GM23338 (cell line): ENCODE data around the gene MID1.

ENCODE experiments used
- CREB1 ChIP-seq: fragments of 250-450 bp; sonication (Bioruptor Pico); IDR thresholded peaks from 2 replicates; pipeline ENCODE4 v1.5.0; 2020; ENCODE audit warnings: low read depth, mild to moderate bottlenecking, moderate library complexity
- CTCF ChIP-seq, 2 experiments: fragments of 200-600 bp in 1 of 2; sonication (generic) in 1 of 2; conservative IDR thresholded peaks; 2 replicates each; pipeline versions ENCODE4 v1.5.1 to v1.6.1; 2016 to 2017; ENCODE audit warnings: antibody characterized with exemption in 2 of 2, low read depth in 2 of 2, mild to moderate bottlenecking in 2 of 2, moderate library complexity in 1 of 2
- ETS1 ChIP-seq: IDR thresholded peaks from 2 replicates; pipeline ENCODE4 v1.6.1; 2016; ENCODE audit warnings: antibody characterized with exemption
- EZH2 ChIP-seq: fragments of 200-600 bp; sonication (generic); IDR thresholded peaks from one replicate; pipeline ENCODE4 v1.8.0; 2017; ENCODE audit warnings: antibody characterized with exemption, mild to moderate bottlenecking, low read depth; ENCODE audit not compliant: unreplicated experiment
- EZH2phosphoT487 ChIP-seq: fragments of 200-600 bp; sonication (generic); IDR thresholded peaks from one replicate; pipeline ENCODE4 v1.8.1; 2018; ENCODE audit warnings: antibody characterized with exemption; ENCODE audit not compliant: unreplicated experiment
- JUNB ChIP-seq: IDR thresholded peaks from one replicate; pipeline ENCODE4 v1.6.1; 2016; ENCODE audit warnings: antibody characterized with exemption; ENCODE audit not compliant: unreplicated experiment
- NANOG ChIP-seq: IDR thresholded peaks from 2 replicates; pipeline ENCODE4 v1.6.1; 2016; ENCODE audit warnings: antibody characterized with exemption, borderline replicate concordance
- POLR2AphosphoS5 ChIP-seq: IDR thresholded peaks from 2 replicates; pipeline ENCODE4 v1.6.1; 2016; ENCODE audit warnings: antibody characterized with exemption, low read depth
- REST ChIP-seq: IDR thresholded peaks from one replicate; pipeline ENCODE4 v1.6.1; 2018; ENCODE audit warnings: antibody characterized with exemption; ENCODE audit not compliant: unreplicated experiment
- STAT1 ChIP-seq: IDR thresholded peaks from one replicate; pipeline ENCODE4 v1.6.1; 2016; ENCODE audit warnings: antibody characterized with exemption; ENCODE audit not compliant: unreplicated experiment

GRCh38 chrX:10477525-10477924 is 142.9 kb downstream of the MID1 start:
- TF ChIP-seq CTCF (conservative IDR thresholded peaks at IDR 0.05; ENCODE audit: low read depth in 2 of 2): no peak
- TF ChIP-seq EZH2: no peak
- no peak for TF ChIP-seq CREB1
- no peak for TF ChIP-seq REST
- no peak for TF ChIP-seq POLR2AphosphoS5
- TF ChIP-seq NANOG: no peak
- no peak for TF ChIP-seq EZH2phosphoT487
- TF ChIP-seq STAT1: no peak
- TF ChIP-seq JUNB: no peak
- TF ChIP-seq ETS1: no peak
